K562 (cell line): ENCODE measurements around the gene GHDC. TPM values are rescaled to one million over a fixed set of nuclear protein-coding genes. Genes with fewer than 3 reads are reported as not detected.
"Not testable (repeated sequence)": the region's sequence is repeated elsewhere in the genome, so short reads cannot be mapped to it uniquely, and the experiment has no call there.

Experiments used
- ATAC-seq: fragments of 200-7000 bp; cut with Tn5 transposase; 3 replicates; pipeline ENCODE4 v1.9.1; 2020; ENCODE audit warnings: moderate library complexity
- BruUV-seq: library from RNA; stranded (reverse); fragments of 400-500 nt; replicated peaks from 2 replicates; lab custom pipeline; 2021; lab: Mats Ljungman, UMichigan
- CTCF ChIA-PET: fragments of 300-600 bp; formaldehyde crosslinking; extraction: SDS; loops from one replicate; lab custom pipeline; 2021; ENCODE audit warnings: low intra/inter-chr PET ratio; lab: Yijun Ruan, JAX
- POLR2A ChIA-PET: fragments of 300-600, 350-650 bp; sonication (Branson Sonifier 250); formaldehyde crosslinking; extraction: SDS; loops from one replicate; lab custom pipeline; 2021; ENCODE audit warnings: antibody characterized with exemption, inconsistent platforms; lab: Yijun Ruan, JAX
- DNase-seq, 4 experiments: peaks; one replicate each; pipeline versions ENCODE4 v3.0.0 to v3.0.0-alpha.2; 2011 to 2018; ENCODE audit warnings: low spot score in 3 of 4, mixed read lengths in 3 of 4; ENCODE audit errors: extremely low read depth in 1 of 4
- FAIRE-seq: peaks from 2 replicates; lab custom pipeline; 2011; peaks lifted over from hg19 to GRCh38; lab: Jason Lieb, UNC
- H2AFZ ChIP-seq: 2 replicates; pipeline ENCODE4 v1.6.0; 2011; ENCODE audit warnings: low read depth, low read length, control low read depth, inconsistent platforms
- H3K27ac ChIP-seq: fragments of 200-600 bp; 3 replicates; pipeline ENCODE4 v1.8.0; 2011; ENCODE audit warnings: low read depth, mild to moderate bottlenecking, control low read depth, inconsistent platforms, low read length, moderate library complexity, mixed read lengths; ENCODE audit errors: extremely low read depth
- H3K27me3 ChIP-seq, 2 experiments: fragments of 300-600 bp in 1 of 2; 2 replicates in 1 of 2; 3 replicates in 1 of 2; pipeline versions ENCODE4 v1.6.0 to v1.8.0; 2011; ENCODE audit warnings: inconsistent platforms in 2 of 2, low read length in 2 of 2, mild to moderate bottlenecking in 1 of 2, mixed read lengths in 1 of 2, moderate library complexity in 1 of 2; ENCODE audit not compliant: control insufficient read depth in 2 of 2, insufficient read depth in 2 of 2
- H3K36me3 ChIP-seq: fragments of 300-600 bp; 3 replicates; pipeline ENCODE4 v1.8.0; 2011; ENCODE audit warnings: mild to moderate bottlenecking, low read length, inconsistent platforms; ENCODE audit not compliant: control insufficient read depth, insufficient read depth
- H3K4me1 ChIP-seq, 2 experiments: fragments of 200-600 bp in 1 of 2; replicated peaks in 1 of 2; 2 replicates in 1 of 2; 3 replicates in 1 of 2; pipeline versions ENCODE4 v1.5.1 to v1.8.0; 2011; ENCODE audit warnings: inconsistent platforms in 2 of 2, low read length in 2 of 2, mild to moderate bottlenecking in 1 of 2, mixed read lengths in 1 of 2, moderate library complexity in 1 of 2; ENCODE audit not compliant: control insufficient read depth in 2 of 2, insufficient read depth in 2 of 2
- H3K4me2 ChIP-seq: 2 replicates; pipeline ENCODE4 v1.6.1; 2011; ENCODE audit warnings: low read length, control low read depth, inconsistent platforms, mixed read lengths; ENCODE audit not compliant: insufficient read depth
- H3K4me3 ChIP-seq: fragments of 200-600 bp; sonication (generic), shearing (Covaris generic); 2 replicates; pipeline ENCODE4 v1.5.1; 2016; ENCODE audit warnings: control low read depth, inconsistent platforms
- H3K79me2 ChIP-seq: fragments of 200-600 bp; 3 replicates; pipeline ENCODE4 v1.8.0; 2011; ENCODE audit warnings: low read length, inconsistent platforms; ENCODE audit not compliant: control insufficient read depth, insufficient read depth
- H3K9ac ChIP-seq, 2 experiments: 2 replicates each; pipeline versions ENCODE4 v1.6.0 to v1.6.1; 2011; ENCODE audit warnings: low read depth in 2 of 2, low read length in 2 of 2, control low read depth in 1 of 2, inconsistent platforms in 1 of 2, mild to moderate bottlenecking in 1 of 2, mixed read lengths in 1 of 2; ENCODE audit not compliant: insufficient read depth in 1 of 2
- H3K9me1 ChIP-seq: one replicate; pipeline ENCODE4 v1.6.0; 2011; ENCODE audit warnings: inconsistent platforms, mild to moderate bottlenecking, low read length, moderate library complexity; ENCODE audit not compliant: control insufficient read depth, insufficient read depth
- H3K9me3 ChIP-seq: replicated peaks from 2 replicates; pipeline ENCODE4 v1.5.1; 2011; ENCODE audit warnings: low read depth, low read length, inconsistent platforms; ENCODE audit not compliant: control insufficient read depth, insufficient read depth
- H4K20me1 ChIP-seq: replicated peaks from 2 replicates; pipeline ENCODE4 v1.6.1; 2011; ENCODE audit warnings: low read length, inconsistent platforms, mixed read lengths; ENCODE audit not compliant: control insufficient read depth, insufficient read depth
- NCOA4 ChIP-seq: fragments of 450-650 bp; IDR thresholded peaks from 2 replicates; pipeline ENCODE4 v1.6.1; 2018; ENCODE audit warnings: mild to moderate bottlenecking; ENCODE audit not compliant: partially characterized antibody
- POLR3A ChIP-seq: IDR thresholded peaks from 2 replicates; pipeline ENCODE4 v1.6.1; 2011; ENCODE audit warnings: borderline replicate concordance, mild to moderate bottlenecking, moderate library complexity; ENCODE audit not compliant: insufficient read length, insufficient read depth; ENCODE audit errors: extremely low read depth
- RBM25 ChIP-seq: fragments of 200-400 bp; formaldehyde crosslinking; IDR thresholded peaks from 2 replicates; pipeline ENCODE4 v1.6.1; 2018; ENCODE audit warnings: low read length, low read depth, moderate library complexity; ENCODE audit not compliant: severe bottlenecking
- RFX1 ChIP-seq: fragments of 450-650 bp; IDR thresholded peaks from 2 replicates; pipeline ENCODE4 v1.6.1; 2016; ENCODE audit warnings: mild to moderate bottlenecking, moderate library complexity
- TBP ChIP-seq: optimal IDR thresholded peaks from 2 replicates; pipeline ENCODE3; 2011; ENCODE audit warnings: low read depth, low read length, improper control_type of control experiment
- ZNF146 ChIP-seq: IDR thresholded peaks from one replicate; pipeline ENCODE4 v1.6.1; 2018; ENCODE audit warnings: missing compliant biosample characterization; ENCODE audit not compliant: unreplicated experiment
- WGBS: fragments of 100-300 bp; shearing (Covaris generic); methylation state at CpG from one replicate; pipeline ENCODE4 v1.1.6; 2016; ENCODE audit warnings: low coverage, mixed read lengths; ENCODE audit not compliant: insufficient coverage; ENCODE audit errors: missing lambda C conversion rate; 5-methylcytosine and 5-hydroxymethylcytosine counted together
- in situ Hi-C: fragments of 300-500 bp; cut with MboI; formaldehyde crosslinking; loops from 4 replicates; pipeline ENCODE4 v1.15.0; 2018; ENCODE audit warnings: inconsistent platforms, mixed read lengths
- intact Hi-C: fragments of 100-400 bp; cut with micrococcal nuclease; formaldehyde crosslinking; loops from 2 replicates; pipeline ENCODE4 v1.14.2; 2022
- polyA plus RNA-seq, 8 experiments: library from polyadenylated mRNA; depleted of rRNA in 4 of 8; stranded (reverse) in 5 of 8; unstranded in 3 of 8; fragments of >200 nt; fragmentation: Nextera tagmentation in 2 of 8; fragmentation: Illumina TruSeq in 1 of 8; extraction: Ambion mirVana in 2 of 8; extraction: Trizol in 1 of 8; gene quantifications; 2 replicates each; pipeline versions ENCODE4 v1.2.1 to v1.2.3, GENCODE V29; 2011 to 2014; ENCODE audit warnings: inconsistent platforms in 1 of 8, missing spikeins in 1 of 8
- total RNA-seq, 7 experiments: library from RNA; depleted of rRNA in 6 of 7; stranded (reverse); fragments of >200 nt in 6 of 7; fragmentation: Illumina TruSeq in 2 of 7; extraction: Trizol in 2 of 7; gene quantifications; 2 replicates each; pipeline versions ENCODE4 v1.2.1 to v1.2.3, GENCODE V29; 2011 to 2021; ENCODE audit warnings: low replicate concordance in 1 of 7

GHDC gene
- total and polyA plus RNA-seq, 9 of the 15 experiments (the other 6 are each of a cell fraction or from before 2014, with no cell fraction given): 0.65 to 23.2 (median 11.2) TPM

- in situ Hi-C loops, H3K9ac ChIP-seq, FAIRE-seq, H3K9me1 ChIP-seq, intact Hi-C loops, H4K20me1 ChIP-seq, H3K4me3 ChIP-seq, H3K4me2 ChIP-seq, BruUV-seq, H2AFZ ChIP-seq, CTCF ChIA-PET, H3K27ac ChIP-seq, H3K9me3 ChIP-seq, H3K27me3 ChIP-seq: not testable (repeated sequence)
- Histone ChIP-seq H3K4me1 (peaks cover 11 to 17% of the 10 kb centered on the region in 2 experiments; a peak in 3 of 5 replicates), H3K36me3 (peaks cover 17% of the 10 kb centered on the region), H3K79me2 (peaks cover 92% of the 10 kb centered on the region)
- TF ChIP-seq POLR3A (peak; percentile 57), TBP (peak; percentile 81)
- WGBS: 51% methylated on average over 4 of the region's 4 CpGs
- POLR2A ChIA-PET: interaction anchor here (0.5 to 1.0 kb wide), 3 partner anchors 12 to 100 kb away, joined by 3 read pairs; no protein-coding TSS in a partner anchor
- DNase-seq (peak in 1 of 4 experiments; percentile 41), ATAC-seq (peak; percentile 31; the same call in 1 of the 3 replicates)
These were observed 46.6 kb upstream of the GHDC start for GRCh38 chr17:42240863-42241262.

GRCh38 chr17:42240201-42240600 lies 45.9 kb upstream of the GHDC start:
- ChIA-PET POLR2A (interaction anchor here (0.8 to 1.0 kb wide), 2 partner anchors 16 to 18 kb away, joined by 3 read pairs; no protein-coding TSS in a partner anchor), CTCF (no interaction called here)
- no peak for DNase-seq
- Histone ChIP-seq H3K36me3 (peaks cover 20% of the 10 kb centered on the region), H3K4me3 (no peak overlapping the region), H3K9me1 (no peaks in the 10 kb centered on the region), H3K4me2 (no peak overlapping the region), H3K79me2 (peaks cover 95% of the 10 kb centered on the region), H2AFZ (no peak overlapping the region), H3K9me3 (no peaks in the 10 kb centered on the region), H3K27me3 (no peaks in the 10 kb centered on the region), H3K9ac (no peak overlapping the region), H3K4me1 (peaks cover 11 to 17% of the 10 kb centered on the region in 2 experiments; a peak in 3 of 5 replicates), H4K20me1 (no peaks in the 10 kb centered on the region; the same call in 1 of the 2 replicates), H3K27ac (no peak overlapping the region)
- intact Hi-C loops (no loop called here), in situ Hi-C loops (no loop called here)
- FAIRE-seq: no peak
- no peak for TF ChIP-seq RFX1
- no peak for TF ChIP-seq NCOA4
- peak; percentile 19 for TF ChIP-seq RBM25
- peak; percentile 39 for TF ChIP-seq ZNF146 (CRISPR knock-in tag)
- ATAC-seq: no peak
- 74% methylated on average over 5 of the region's 5 CpGs for WGBS
- no TSS peak for BruUV-seq

DNA sequence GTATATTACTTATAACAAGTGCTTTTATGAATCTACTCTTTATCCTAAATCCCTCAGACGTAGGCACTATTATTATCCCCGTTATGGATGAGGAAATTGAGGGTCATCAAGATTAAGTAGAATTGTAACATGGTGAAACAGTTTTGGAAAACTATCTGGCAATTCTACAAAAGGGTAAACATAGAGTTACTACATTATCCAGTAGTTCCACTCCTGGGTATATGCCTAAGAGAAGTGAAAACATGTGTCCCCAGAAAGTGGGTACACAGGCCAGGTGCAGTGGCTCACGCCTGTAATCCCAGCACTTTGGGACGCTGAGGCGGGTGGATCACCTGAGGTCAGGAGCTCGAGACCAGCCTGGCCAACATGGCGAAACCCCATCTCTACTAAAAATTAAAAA lies 45.3 kb upstream of the GHDC start:
- H3K9me3 ChIP-seq, in situ Hi-C loops, H3K4me3 ChIP-seq, CTCF ChIA-PET, H3K9ac ChIP-seq, H4K20me1 ChIP-seq, H3K9me1 ChIP-seq, DNase-seq, H2AFZ ChIP-seq, intact Hi-C loops, ATAC-seq, BruUV-seq, FAIRE-seq, H3K4me2 ChIP-seq, H3K27ac ChIP-seq, H3K27me3 ChIP-seq: not testable (repeated sequence)
- Histone ChIP-seq H3K4me1 (peaks cover 11 to 17% of the 10 kb centered on the region in 2 experiments; a peak in 3 of 5 replicates), H3K79me2 (peaks cover 97% of the 10 kb centered on the region), H3K36me3 (peaks cover 26% of the 10 kb centered on the region)
- POLR2A ChIA-PET: interaction anchor here (0.8 kb wide), 1 partner anchor 17 kb away, joined by 3 read pairs; no protein-coding TSS in a partner anchor
- WGBS: 78% methylated on average over 7 of the region's 7 CpGs
